Mucosa of stomach (tissue), 1 donor: ENCODE measurements around the gene LILRB5.
"Not testable (repeated sequence)": the region's sequence is repeated elsewhere in the genome, so short reads cannot be mapped to it uniquely, and the experiment has no call there.

Experiments used
- H3K27me3 ChIP-seq: one replicate; pipeline ENCODE4 v1.7.0; 2013; ENCODE audit warnings: mild to moderate bottlenecking, low read length; ENCODE audit not compliant: control insufficient read depth, insufficient read depth
- H3K36me3 ChIP-seq: one replicate; pipeline ENCODE4 v1.7.0; 2013; ENCODE audit warnings: low read length; ENCODE audit not compliant: control insufficient read depth, insufficient read depth
- H3K4me1 ChIP-seq: one replicate; pipeline ENCODE4 v1.7.0; 2013; ENCODE audit warnings: mild to moderate bottlenecking, low read length; ENCODE audit not compliant: control insufficient read depth, insufficient read depth
- H3K4me3 ChIP-seq: one replicate; pipeline ENCODE4 v1.7.0; 2013; ENCODE audit warnings: low read length
- H3K9ac ChIP-seq: one replicate; pipeline ENCODE4 v1.7.0; 2013; ENCODE audit warnings: mild to moderate bottlenecking, low read length, moderate library complexity
- H3K9me3 ChIP-seq: one replicate; pipeline ENCODE4 v1.7.0; 2013; ENCODE audit warnings: mild to moderate bottlenecking, low read length, moderate library complexity; ENCODE audit not compliant: control insufficient read depth
- donor health status: Pancreatic carcinoma.

Gene LILRB5

DNA sequence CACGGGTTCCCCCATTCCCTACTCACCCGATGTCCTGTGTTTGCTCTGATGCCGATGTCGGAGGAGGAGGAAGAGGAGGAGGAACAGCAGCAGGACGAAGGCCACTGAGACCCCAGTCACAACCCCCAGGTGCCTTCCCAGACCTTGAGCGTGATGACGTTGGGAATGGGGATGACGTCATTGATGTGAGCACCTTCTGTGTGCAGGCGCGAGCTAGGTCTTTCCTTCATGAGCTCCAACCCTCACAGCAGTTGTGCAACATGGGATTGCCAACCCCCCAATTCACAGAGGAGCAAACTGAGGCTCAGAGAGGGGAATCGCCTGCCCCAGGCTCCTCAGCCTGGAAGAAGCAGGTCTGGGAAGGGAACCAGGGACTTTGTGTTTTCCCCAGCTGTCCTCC, 4.2 kb downstream of the LILRB5 start:
- no peaks in the 10 kb centered on the region for H3K4me1 ChIP-seq
- peaks cover 9% of the 10 kb centered on the region for H3K27me3 ChIP-seq
- no peak overlapping the region for H3K9ac ChIP-seq
- H3K36me3 ChIP-seq: no peaks in the 10 kb centered on the region
- H3K4me3 ChIP-seq: no peak overlapping the region
- no peaks in the 10 kb centered on the region for H3K9me3 ChIP-seq

- H3K4me1 ChIP-seq: no peaks in the 10 kb centered on the region
- peaks cover 10% of the 10 kb centered on the region for H3K27me3 ChIP-seq
- no peaks in the 10 kb centered on the region for H3K36me3 ChIP-seq
- no peak overlapping the region for H3K9ac ChIP-seq
- no peak overlapping the region for H3K4me3 ChIP-seq
- H3K9me3 ChIP-seq: no peaks in the 10 kb centered on the region
These were observed 4.8 kb downstream of the LILRB5 start for GRCh38 chr19:54252243-54252642.

- H3K27me3 ChIP-seq: peaks cover 8% of the 10 kb centered on the region
- H3K9me3 ChIP-seq: no peaks in the 10 kb centered on the region
- H3K4me3 ChIP-seq: no peak overlapping the region
- no peaks in the 10 kb centered on the region for H3K4me1 ChIP-seq
- no peak overlapping the region for H3K9ac ChIP-seq
- H3K36me3 ChIP-seq: no peaks in the 10 kb centered on the region
These were observed 9.0 kb downstream of the LILRB5 start for GRCh38 chr19:54248016-54248601.

- no peaks in the 10 kb centered on the region for H3K36me3 ChIP-seq
- no peak overlapping the region for H3K4me3 ChIP-seq
- H3K9me3 ChIP-seq: no peaks in the 10 kb centered on the region
- H3K27me3 ChIP-seq: peaks cover 7% of the 10 kb centered on the region
- H3K4me1 ChIP-seq: no peaks in the 10 kb centered on the region
- H3K9ac ChIP-seq: no peak overlapping the region
These were observed 9.8 kb downstream of the LILRB5 start for GRCh38 chr19:54247106-54247930.

DNA sequence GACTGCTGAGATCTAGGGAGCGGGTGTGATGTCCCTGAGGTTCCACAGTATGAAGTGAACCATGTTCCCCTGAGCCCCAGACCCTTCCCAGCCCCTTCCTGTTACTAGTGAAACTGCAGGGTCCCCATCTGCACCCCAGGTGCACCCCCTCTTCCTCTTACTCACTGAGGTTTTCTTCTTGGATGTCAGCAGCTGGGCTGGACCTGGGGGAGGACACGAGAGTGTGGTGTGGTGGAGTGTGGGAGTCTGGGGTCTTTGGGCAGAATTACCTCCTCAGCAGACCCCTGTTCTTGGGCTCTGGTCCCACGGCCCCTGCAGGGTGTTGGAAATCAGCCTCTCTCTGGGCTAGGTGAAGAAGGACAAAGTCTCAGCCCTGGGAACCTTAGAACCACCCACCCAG, 11.1 kb downstream of the LILRB5 start:
- Histone ChIP-seq H3K9ac (no peak overlapping the region), H3K4me3 (no peak overlapping the region), H3K36me3 (no peaks in the 10 kb centered on the region), H3K27me3 (peaks cover 4% of the 10 kb centered on the region), H3K4me1 (no peaks in the 10 kb centered on the region), H3K9me3 (no peaks in the 10 kb centered on the region)

DNA sequence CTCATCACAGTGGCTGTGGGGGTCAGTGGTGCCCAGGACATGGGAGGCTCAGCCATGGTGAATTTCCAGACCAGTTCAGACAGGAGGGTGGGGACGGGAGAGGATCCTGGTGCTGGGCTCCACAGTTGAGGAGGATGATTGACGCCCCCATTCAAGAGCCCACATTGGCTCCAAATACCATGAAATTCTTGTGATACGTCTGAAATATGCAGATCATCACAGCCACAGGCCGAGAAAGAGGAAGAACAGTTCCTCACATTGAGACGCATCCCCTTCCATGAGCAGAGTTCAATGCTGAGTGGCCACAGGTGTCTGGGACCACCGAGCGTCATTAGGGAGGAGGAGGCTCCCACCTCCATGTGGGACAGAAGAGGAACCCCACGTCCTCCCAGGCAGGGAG, 13.3 kb downstream of the LILRB5 start:
- not testable (repeated sequence) for H3K9me3 ChIP-seq, H3K9ac ChIP-seq, H3K36me3 ChIP-seq, H3K27me3 ChIP-seq, H3K4me1 ChIP-seq, H3K4me3 ChIP-seq

- H3K27me3 ChIP-seq, H3K9me3 ChIP-seq, H3K36me3 ChIP-seq, H3K4me3 ChIP-seq, H3K9ac ChIP-seq, H3K4me1 ChIP-seq: not testable (repeated sequence)
These were observed 14.4 kb downstream of the LILRB5 start, which contains the start of gene LILRA6 for GRCh38 chr19:54242646-54243045. Gene LILRA6 (minus strand): TSS chr19:54242790.

GRCh38 chr19:54242234-54242633, 14.8 kb downstream of the LILRB5 start:
- H3K9ac ChIP-seq, H3K9me3 ChIP-seq, H3K36me3 ChIP-seq, H3K4me1 ChIP-seq, H3K4me3 ChIP-seq, H3K27me3 ChIP-seq: not testable (repeated sequence)

DNA sequence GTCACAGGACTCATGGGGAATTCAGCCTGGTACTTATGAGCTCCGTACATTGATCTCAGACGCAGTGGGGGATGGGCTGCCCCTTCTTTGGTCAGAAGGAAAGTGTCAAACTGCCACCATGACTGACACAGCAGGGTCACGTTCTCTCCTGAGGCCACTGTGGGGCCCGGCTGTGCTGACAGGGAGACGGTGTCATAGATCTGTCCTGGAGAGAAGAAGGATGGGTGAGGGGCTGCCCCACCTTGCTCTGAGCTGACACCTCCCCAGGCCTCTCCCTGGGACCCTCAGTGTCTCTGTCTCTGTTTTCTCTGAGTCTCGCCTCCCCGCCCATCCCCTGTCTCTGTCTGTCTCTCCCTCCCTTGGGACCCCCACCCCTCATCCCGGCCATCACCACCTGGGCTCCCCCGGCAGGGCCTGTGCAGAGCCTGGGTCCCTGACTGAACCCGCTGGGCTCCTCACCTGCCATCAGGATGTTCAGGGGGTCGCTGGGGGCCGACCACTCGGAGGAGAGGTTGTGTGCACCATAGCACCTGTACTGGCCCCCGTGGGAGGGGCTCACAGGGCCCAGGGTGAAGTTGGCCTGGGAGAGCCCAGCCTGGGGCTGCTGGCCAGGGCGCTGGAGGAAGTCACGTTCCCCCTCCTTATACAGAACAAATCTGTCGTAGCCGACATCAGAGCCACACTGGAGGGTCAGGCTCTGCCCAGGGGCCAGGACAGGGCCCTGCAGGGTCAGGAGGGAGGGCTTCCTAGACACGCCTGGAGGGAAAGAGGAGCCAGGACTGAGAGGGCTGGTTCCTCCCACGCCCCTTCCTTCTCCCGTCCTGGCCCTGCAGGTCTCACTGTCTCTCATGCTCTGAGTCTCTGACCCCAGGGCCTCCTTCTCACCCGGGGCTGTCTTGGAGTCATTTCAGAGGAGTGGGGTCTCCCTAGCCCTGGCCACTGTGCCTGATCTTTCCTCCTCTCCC, 16.4 kb downstream of the LILRB5 start:
- not testable (repeated sequence) for H3K9me3 ChIP-seq, H3K4me1 ChIP-seq, H3K9ac ChIP-seq, H3K36me3 ChIP-seq, H3K27me3 ChIP-seq, H3K4me3 ChIP-seq

DNA sequence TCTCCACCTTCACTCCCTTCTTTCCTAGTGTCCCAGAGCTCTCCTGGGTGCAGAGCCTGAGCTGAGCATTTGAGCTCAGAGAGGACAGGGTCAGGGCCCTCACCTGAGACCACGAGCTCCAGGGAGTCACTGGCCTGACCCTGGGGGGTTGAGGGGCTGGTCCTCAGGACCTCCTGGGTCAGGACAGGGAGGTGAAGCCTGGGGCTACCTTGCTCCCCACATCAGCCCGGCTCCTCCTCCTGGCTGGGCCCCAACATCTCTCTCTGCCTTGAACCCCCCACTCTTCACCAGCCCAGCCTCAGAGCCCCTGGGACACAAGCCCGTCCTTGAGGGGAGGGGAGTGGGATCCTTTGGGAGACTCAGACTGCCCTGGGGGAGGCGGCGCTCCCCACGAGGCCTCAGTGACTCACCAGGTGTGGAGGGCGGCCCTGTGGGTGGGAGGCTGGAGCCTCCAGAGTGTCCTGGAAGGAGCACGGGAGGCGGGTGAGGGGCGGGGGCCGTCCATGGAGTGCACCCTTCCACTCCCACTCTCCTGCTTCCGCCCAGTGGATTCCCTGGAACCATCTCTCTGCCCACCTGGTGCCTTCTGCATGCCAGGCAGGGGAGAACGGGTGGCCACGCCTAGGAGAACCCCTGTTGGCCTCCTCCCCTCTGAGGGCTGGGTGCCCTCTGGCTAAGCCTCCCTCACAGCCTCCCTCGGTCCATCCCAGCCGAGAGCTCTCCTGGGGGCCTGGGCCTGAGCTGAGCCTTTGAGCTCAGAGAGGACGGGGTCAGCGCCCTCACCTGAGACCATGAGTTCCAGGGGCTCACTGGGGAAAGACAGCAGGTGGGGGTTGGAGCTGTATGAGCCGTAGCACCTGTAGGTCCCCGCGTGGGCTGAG, 17.3 kb downstream of the LILRB5 start:
- H3K4me1 ChIP-seq, H3K4me3 ChIP-seq, H3K9ac ChIP-seq, H3K9me3 ChIP-seq, H3K36me3 ChIP-seq, H3K27me3 ChIP-seq: not testable (repeated sequence)

GRCh38 chr19:54233941-54234340, 23.1 kb downstream of the LILRB5 start:
- Histone ChIP-seq H3K4me3 (no peak overlapping the region), H3K27me3 (peaks cover 1% of the 10 kb centered on the region), H3K4me1 (no peaks in the 10 kb centered on the region), H3K9ac (no peak overlapping the region), H3K9me3 (no peaks in the 10 kb centered on the region), H3K36me3 (no peaks in the 10 kb centered on the region)
